SK-N-SH treated with all-trans-retinoic acid at 6 μM for 48 hours (cell line): ENCODE data around the gene MDM4.

ENCODE experiments used
- ATAC-seq: fragments of 200-7000 bp; cut with Tn5 transposase; 3 replicates; pipeline ENCODE4 v1.9.1; 2020; ENCODE audit warnings: mild to moderate bottlenecking, moderate library complexity
- ARNTL ChIP-seq: fragments of 450-650 bp; formaldehyde crosslinking; IDR thresholded peaks from 2 replicates; pipeline ENCODE4 v1.5.0; 2020; ENCODE audit warnings: low read depth, mild to moderate bottlenecking, moderate library complexity, borderline replicate concordance
- BACH2 ChIP-seq: fragments of 250-450 bp; sonication (Bioruptor Pico); IDR thresholded peaks from 2 replicates; pipeline ENCODE4 v1.9.0; 2021; ENCODE audit warnings: mild to moderate bottlenecking, borderline replicate concordance
- CREB5 ChIP-seq: fragments of 250-450 bp; sonication (Bioruptor Pico); IDR thresholded peaks from 2 replicates; pipeline ENCODE4 v1.5.1; 2020; ENCODE audit warnings: low read depth, mild to moderate bottlenecking, moderate library complexity
- CSDC2 ChIP-seq: fragments of 250-450 bp; sonication (Bioruptor Pico); IDR thresholded peaks from 2 replicates; pipeline ENCODE4 v1.5.0; 2020; ENCODE audit warnings: mild to moderate bottlenecking, moderate library complexity
- CSRNP3 ChIP-seq: fragments of 250-450 bp; sonication (Bioruptor Pico); IDR thresholded peaks from 2 replicates; pipeline ENCODE4 v1.5.1; 2021; ENCODE audit warnings: mild to moderate bottlenecking, moderate library complexity
- ESRRG ChIP-seq: fragments of 250-450 bp; sonication (Bioruptor Pico); IDR thresholded peaks from 2 replicates; pipeline ENCODE4 v1.6.1; 2021; ENCODE audit warnings: mild to moderate bottlenecking
- OSR1 ChIP-seq: fragments of 250-450 bp; sonication (Bioruptor Pico); IDR thresholded peaks from 2 replicates; pipeline ENCODE4 v1.8.0; 2022; ENCODE audit warnings: moderate library complexity, mild to moderate bottlenecking, inconsistent platforms
- PATZ1 ChIP-seq: fragments of 250-450 bp; sonication (Bioruptor Pico); IDR thresholded peaks from 2 replicates; pipeline ENCODE4 v1.8.0; 2020; ENCODE audit warnings: mild to moderate bottlenecking, moderate library complexity, borderline replicate concordance
- POU6F1 ChIP-seq: fragments of 250-450 bp; sonication (Bioruptor Pico); IDR thresholded peaks from 2 replicates; pipeline ENCODE4 v1.8.0; 2021; ENCODE audit warnings: low read depth, mild to moderate bottlenecking, moderate library complexity, borderline replicate concordance
- PPARA ChIP-seq: fragments of 250-450 bp; sonication (Bioruptor Pico); IDR thresholded peaks from 2 replicates; pipeline ENCODE4 v1.5.0; 2020; ENCODE audit warnings: mild to moderate bottlenecking, borderline replicate concordance
- RARB ChIP-seq: fragments of 250-450 bp; sonication (Bioruptor Pico); IDR thresholded peaks from 2 replicates; pipeline ENCODE4 v1.8.0; 2021; ENCODE audit warnings: mild to moderate bottlenecking, moderate library complexity
- SNAI2 ChIP-seq: fragments of 250-450 bp; sonication (Bioruptor Pico); IDR thresholded peaks from 2 replicates; pipeline ENCODE4 v1.5.0; 2020; ENCODE audit warnings: mild to moderate bottlenecking, moderate library complexity
- TCF4 ChIP-seq: fragments of 250-450 bp; sonication (Bioruptor Pico); IDR thresholded peaks from 2 replicates; pipeline ENCODE4 v1.8.0; 2021; ENCODE audit warnings: mild to moderate bottlenecking, moderate library complexity, borderline replicate concordance
- TOX ChIP-seq: fragments of 250-450 bp; sonication (Bioruptor Pico); IDR thresholded peaks from 2 replicates; pipeline ENCODE4 v1.8.0; 2021; ENCODE audit warnings: mild to moderate bottlenecking, moderate library complexity, borderline replicate concordance
- TSHZ2 ChIP-seq: fragments of 250-450 bp; sonication (Bioruptor Pico); IDR thresholded peaks from 2 replicates; pipeline ENCODE4 v1.5.0; 2020; ENCODE audit warnings: mild to moderate bottlenecking, moderate library complexity
- ZC3H10 ChIP-seq: fragments of 250-450 bp; sonication (Bioruptor Pico); IDR thresholded peaks from 2 replicates; pipeline ENCODE4 v1.5.1; 2021; ENCODE audit warnings: mild to moderate bottlenecking, moderate library complexity
- ZFP3 ChIP-seq: fragments of 250-450 bp; sonication (Bioruptor Pico); IDR thresholded peaks from 2 replicates; pipeline ENCODE4 v1.5.0; 2020; ENCODE audit warnings: mild to moderate bottlenecking, moderate library complexity
- ZFP30 ChIP-seq: fragments of 450-650 bp; formaldehyde crosslinking; IDR thresholded peaks from 2 replicates; pipeline ENCODE4 v1.5.0; 2022; ENCODE audit warnings: mild to moderate bottlenecking, moderate library complexity
- ZNF565 ChIP-seq: fragments of 450-650 bp; formaldehyde crosslinking; conservative IDR thresholded peaks from 2 replicates; pipeline ENCODE4 v1.5.0; 2020; ENCODE audit warnings: low read depth, mild to moderate bottlenecking, moderate library complexity
- ZNF70 ChIP-seq: fragments of 450-650 bp; formaldehyde crosslinking; IDR thresholded peaks from 2 replicates; pipeline ENCODE4 v1.5.0; 2020; ENCODE audit warnings: mild to moderate bottlenecking, moderate library complexity
- ZNF8 ChIP-seq: fragments of 450-650 bp; formaldehyde crosslinking; IDR thresholded peaks from 2 replicates; pipeline ENCODE4 v1.5.0; 2020; ENCODE audit warnings: mild to moderate bottlenecking, moderate library complexity

MDM4 gene

GRCh38 chr1:204579681-204580080, 63.5 kb downstream of the MDM4 start:
- TF ChIP-seq CSDC2 (CRISPR knock-in tag), result no peak
- no peak for TF ChIP-seq ZC3H10
- no peak for TF ChIP-seq ZNF70
- TF ChIP-seq PPARA (CRISPR knock-in tag), result no peak
- no peak for TF ChIP-seq POU6F1
- no peak for ATAC-seq

- no peak for ATAC-seq
- TF ChIP-seq BACH2 (CRISPR knock-in tag) (no peak), PPARA (CRISPR knock-in tag) (no peak), ZNF70 (no peak), RARB (CRISPR knock-in tag) (no peak), ZFP30 (CRISPR knock-in tag) (no peak), ESRRG (CRISPR knock-in tag) (no peak), TOX (CRISPR knock-in tag) (no peak), CSDC2 (CRISPR knock-in tag) (no peak), ZC3H10 (no peak), ZNF565 (CRISPR knock-in tag) (no peak), CSRNP3 (CRISPR knock-in tag) (no peak), PATZ1 (CRISPR knock-in tag) (no peak), CREB5 (CRISPR knock-in tag) (no peak), OSR1 (CRISPR knock-in tag) (no peak), TCF4 (no peak), SNAI2 (no peak), POU6F1 (no peak)
Measured at GRCh38 chr1:204580862-204581261, 64.7 kb downstream of the MDM4 start.

- TF ChIP-seq ARNTL (CRISPR knock-in tag) (no peak), ZFP3 (CRISPR knock-in tag) (no peak), ZFP30 (CRISPR knock-in tag) (no peak), OSR1 (CRISPR knock-in tag) (no peak), ZNF8 (CRISPR knock-in tag) (no peak), ZNF70 (no peak), PATZ1 (CRISPR knock-in tag) (no peak), ZC3H10 (no peak), PPARA (CRISPR knock-in tag) (no peak), POU6F1 (no peak), CSRNP3 (CRISPR knock-in tag) (no peak), TSHZ2 (CRISPR knock-in tag) (no peak), TCF4 (no peak), SNAI2 (no peak)
- no peak for ATAC-seq
Measured at GRCh38 chr1:204581759-204582158, 65.6 kb downstream of the MDM4 start.
